WTC11 (cell line): Measurements from ENCODE around the gene PTPRCAP.

Experiments
- ATF3 ChIP-seq: sonication (generic); formaldehyde crosslinking; conservative IDR thresholded peaks from 2 replicates; pipeline ENCODE4 v1.8.1; 2022; ENCODE audit warnings: mild to moderate bottlenecking, missing genetic modification reagents
- CREB1 ChIP-seq: sonication (generic); formaldehyde crosslinking; IDR thresholded peaks from 2 replicates; pipeline ENCODE4 v1.8.0; 2023; ENCODE audit warnings: mild to moderate bottlenecking, missing genetic modification reagents
- CTCF ChIP-seq: fragments of 200-600 bp; IDR thresholded peaks from 2 replicates; pipeline ENCODE4 v1.8.0; 2022; ENCODE audit warnings: antibody characterized with exemption
- E2F5 ChIP-seq: sonication (generic); formaldehyde crosslinking; IDR thresholded peaks from 2 replicates; pipeline ENCODE4 v1.8.1; 2022; ENCODE audit warnings: mild to moderate bottlenecking, moderate library complexity, missing genetic modification reagents
- KAT7 ChIP-seq: sonication (generic); formaldehyde crosslinking; IDR thresholded peaks from 2 replicates; pipeline ENCODE4 v1.8.1; 2023; ENCODE audit warnings: missing genetic modification reagents, mild to moderate bottlenecking, borderline replicate concordance
- SMAD3 ChIP-seq: sonication (generic); formaldehyde crosslinking; IDR thresholded peaks from 2 replicates; pipeline ENCODE4 v1.8.0; 2022; ENCODE audit warnings: missing genetic modification reagents, mild to moderate bottlenecking, borderline replicate concordance
- SP1 ChIP-seq: sonication (generic); formaldehyde crosslinking; conservative IDR thresholded peaks from 2 replicates; pipeline ENCODE4 v1.8.1; 2022; ENCODE audit warnings: missing genetic modification reagents
- USF1 ChIP-seq: sonication (generic); formaldehyde crosslinking; IDR thresholded peaks from 2 replicates; pipeline ENCODE4 v1.8.0; 2022; ENCODE audit warnings: mild to moderate bottlenecking, missing genetic modification reagents
- USF2 ChIP-seq: sonication (generic); formaldehyde crosslinking; IDR thresholded peaks from 2 replicates; pipeline ENCODE4 v1.8.1; 2023; ENCODE audit warnings: mild to moderate bottlenecking, missing genetic modification reagents, moderate library complexity

GRCh38 chr11:67406420-67406968 lies 31.0 kb downstream of the PTPRCAP start:
- no peak for TF ChIP-seq KAT7 (CRISPR knock-in tag)
- TF ChIP-seq CTCF = no peak
- TF ChIP-seq SMAD3 (CRISPR knock-in tag) = no peak
- no peak for TF ChIP-seq USF2 (CRISPR knock-in tag)
- no peak for TF ChIP-seq ATF3 (CRISPR knock-in tag)
- TF ChIP-seq E2F5 (CRISPR knock-in tag) = no peak
- TF ChIP-seq CREB1 (CRISPR knock-in tag) = no peak
- no peak for TF ChIP-seq USF1
- TF ChIP-seq SP1 (CRISPR knock-in tag) = no peak
